MCF 10A (cell line): ENCODE data around the gene IDH2. TPM values are rescaled to one million over a fixed set of nuclear protein-coding genes. Genes with fewer than 3 reads are reported as not detected.

Experiments used
- BruUV-seq: library from RNA; stranded (reverse); fragments of 400-500 nt; replicated peaks from 2 replicates; lab custom pipeline; 2021; lab: Mats Ljungman, UMichigan
- CTCF ChIA-PET: fragments of 300-600 bp; sonication (Branson Sonifier 250); formaldehyde crosslinking; extraction: SDS; loops from one replicate; lab custom pipeline; 2021; ENCODE audit warnings: antibody characterized with exemption, inconsistent platforms; lab: Yijun Ruan, JAX
- POLR2A ChIA-PET: fragments of 300-600, 350-650 bp; sonication (Branson Sonifier 250); formaldehyde crosslinking; extraction: SDS; loops from one replicate; lab custom pipeline; 2020; ENCODE audit warnings: antibody characterized with exemption, inconsistent platforms; lab: Yijun Ruan, JAX
- DNase-seq: peaks from one replicate; pipeline ENCODE4 v3.0.0-alpha.2; 2018; ENCODE audit not compliant: unreplicated experiment
- H3K27ac Mint-ChIP-seq: one replicate; pipeline ENCODE4 v1.8.0; 2022; ENCODE audit warnings: mild to moderate bottlenecking, low read depth, mixed read lengths; ENCODE audit not compliant: unreplicated experiment
- H3K27me3 Mint-ChIP-seq: one replicate; pipeline ENCODE4 v1.8.0; 2022; ENCODE audit warnings: mixed read lengths; ENCODE audit not compliant: insufficient read depth, unreplicated experiment
- H3K36me3 Mint-ChIP-seq: one replicate; pipeline ENCODE4 v1.8.0; 2022; ENCODE audit warnings: mild to moderate bottlenecking, moderate library complexity, mixed read lengths; ENCODE audit not compliant: insufficient read depth, unreplicated experiment
- H3K4me1 Mint-ChIP-seq: one replicate; pipeline ENCODE4 v1.8.0; 2022; ENCODE audit warnings: mixed read lengths; ENCODE audit not compliant: insufficient read depth, unreplicated experiment
- H3K4me3 Mint-ChIP-seq: one replicate; pipeline ENCODE4 v1.8.0; 2022; ENCODE audit warnings: mild to moderate bottlenecking, moderate library complexity, mixed read lengths; ENCODE audit not compliant: unreplicated experiment
- H3K9me3 Mint-ChIP-seq: one replicate; pipeline ENCODE4 v1.8.0; 2022; ENCODE audit warnings: mixed read lengths; ENCODE audit not compliant: unreplicated experiment
- CTCF ChIP-seq: fragments of 200-600 bp; IDR thresholded peaks from one replicate; pipeline ENCODE4 v1.8.0; 2022; ENCODE audit warnings: antibody characterized with exemption, mild to moderate bottlenecking; ENCODE audit not compliant: unreplicated experiment
- intact Hi-C: fragments of 100-400 bp; cut with micrococcal nuclease; formaldehyde crosslinking; loops from 2 replicates; pipeline ENCODE4 v1.14.1; 2022
- total RNA-seq: library from RNA; stranded (reverse); gene quantifications from 2 replicates; pipeline ENCODE4 v1.2.3, GENCODE V29; 2022

IDH2 gene
- total RNA-seq, 1 experiment from 2014 or later, result 10.2 TPM

- CTCF ChIA-PET, result interaction anchor here (0.7 kb wide), 1 partner anchor 143 kb away, joined by 3 read pairs; no protein-coding TSS in a partner anchor
- BruUV-seq, result no TSS peak
- no peaks in the 10 kb centered on the region for H3K9me3 Mint-ChIP-seq
- H3K27ac Mint-ChIP-seq, result no peak overlapping the region
- H3K36me3 Mint-ChIP-seq, result peaks cover 18% of the 10 kb centered on the region
- H3K4me1 Mint-ChIP-seq, result peaks cover 53% of the 10 kb centered on the region
- no peak for TF ChIP-seq CTCF
- POLR2A ChIA-PET, result interaction anchor here (3.1 kb wide), 1 partner anchor 35 kb away, joined by 11 read pairs; no protein-coding TSS in a partner anchor
- no peak for DNase-seq
- intact Hi-C loops, result no loop called here
- H3K27me3 Mint-ChIP-seq, result no peaks in the 10 kb centered on the region
- H3K4me3 Mint-ChIP-seq, result no peak overlapping the region
These were observed 62.3 kb downstream of the IDH2 start for GRCh38 chr15:90039996-90040395.

DNA sequence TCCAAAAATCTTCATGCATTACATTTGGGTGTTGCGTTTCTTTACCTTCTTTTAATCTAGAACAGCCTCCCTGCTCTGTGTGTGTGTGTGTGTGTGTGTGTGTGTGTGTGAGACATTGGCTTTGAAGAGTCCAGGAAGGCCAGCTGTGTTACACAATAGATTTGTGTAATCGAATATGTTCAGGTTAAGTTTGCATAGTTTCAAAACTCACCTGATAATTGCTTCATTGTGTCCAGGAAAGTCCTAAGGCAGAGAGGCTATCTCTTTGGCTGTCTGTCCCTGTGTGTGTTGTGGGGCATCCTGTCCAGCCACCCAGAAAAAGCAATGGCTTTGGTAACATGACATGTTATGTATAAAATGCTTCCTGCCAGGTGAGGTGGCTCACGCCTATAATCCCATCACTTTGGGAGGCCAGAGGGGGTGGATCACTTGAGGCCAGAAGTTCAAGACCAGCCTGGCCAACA is 63.6 kb downstream of the IDH2 start:
- no TSS peak for BruUV-seq
- Mint-ChIP-seq H3K9me3 (no peaks in the 10 kb centered on the region), H3K36me3 (peaks cover 18% of the 10 kb centered on the region), H3K4me3 (no peak overlapping the region), H3K27me3 (no peaks in the 10 kb centered on the region), H3K27ac (peak overlapping the region; percentile 47), H3K4me1 (peaks cover 62% of the 10 kb centered on the region)
- CTCF ChIA-PET, result no interaction called here
- POLR2A ChIA-PET, result interaction anchor here (0.6 kb wide), 1 partner anchor 127 kb away, joined by 3 read pairs; no protein-coding TSS in a partner anchor
- intact Hi-C loops, result no loop called here
- no peak for TF ChIP-seq CTCF
- peak; percentile 85 for DNase-seq

- ChIA-PET POLR2A (interaction anchor here (0.8 kb wide), 1 partner anchor 464 kb away, joined by 3 read pairs; no protein-coding TSS in a partner anchor), CTCF (no interaction called here)
- no peak overlapping the region for H3K4me3 Mint-ChIP-seq
- BruUV-seq, result no TSS peak
- TF ChIP-seq CTCF, result no peak
- intact Hi-C loops, result no loop called here
- no peaks in the 10 kb centered on the region for H3K27me3 Mint-ChIP-seq
- DNase-seq, result peak; percentile 62
- peaks cover 18% of the 10 kb centered on the region for H3K36me3 Mint-ChIP-seq
- peaks cover 64% of the 10 kb centered on the region for H3K4me1 Mint-ChIP-seq
- H3K27ac Mint-ChIP-seq, result peak overlapping the region; percentile 47
- no peaks in the 10 kb centered on the region for H3K9me3 Mint-ChIP-seq
These were observed 64.2 kb downstream of the IDH2 start for GRCh38 chr15:90037961-90038631.

GRCh38 chr15:90037511-90037860 is 64.8 kb downstream of the IDH2 start:
- DNase-seq, result no peak
- Mint-ChIP-seq H3K36me3 (peaks cover 18% of the 10 kb centered on the region), H3K27ac (no peak overlapping the region), H3K4me1 (peaks cover 66% of the 10 kb centered on the region), H3K4me3 (no peak overlapping the region), H3K27me3 (no peaks in the 10 kb centered on the region), H3K9me3 (no peaks in the 10 kb centered on the region)
- ChIA-PET CTCF (no interaction called here), POLR2A (interaction anchor here (0.5 to 1.3 kb wide), 4 partner anchors 12 to 463 kb away, joined by 3 to 5 read pairs (median 3); no protein-coding TSS in a partner anchor)
- intact Hi-C loops, result no loop called here
- BruUV-seq, result no TSS peak
- TF ChIP-seq CTCF, result no peak
